Smooth muscle cell (in vitro differentiated cells): ENCODE measurements around the gene SDR39U1. TPM values are rescaled to one million over a fixed set of nuclear protein-coding genes. Genes with fewer than 3 reads are reported as not detected.

Experiments used
- DNase-seq: peaks from one replicate; lab custom pipeline; 2025; ENCODE audit not compliant: unreplicated experiment; lab: John Stamatoyannopoulos, UW
- H2AFZ ChIP-seq: fragments of 200-600 bp; sonication (generic); 2 replicates; pipeline ENCODE4 v1.6.0; 2016; ENCODE audit warnings: antibody characterized with exemption, low read depth, mild to moderate bottlenecking
- H3F3A ChIP-seq: fragments of 200-600 bp; sonication (generic); 2 replicates; pipeline ENCODE4 v1.6.0; 2017; ENCODE audit warnings: antibody characterized with exemption, low read depth
- H3K27ac ChIP-seq: fragments of 200-600 bp; sonication (generic); 2 replicates; pipeline ENCODE4 v1.5.1; 2016; ENCODE audit warnings: low read depth, mild to moderate bottlenecking
- H3K27me3 ChIP-seq: fragments of 200-600 bp; sonication (generic); 2 replicates; pipeline ENCODE4 v1.6.1; 2016; ENCODE audit warnings: low read depth, mild to moderate bottlenecking
- H3K36me3 ChIP-seq: fragments of 200-600 bp; sonication (generic); 2 replicates; pipeline ENCODE4 v1.5.1; 2016; ENCODE audit warnings: low read depth
- H3K4me1 ChIP-seq: fragments of 200-600 bp; sonication (generic); 2 replicates; pipeline ENCODE4 v1.5.1; 2016; ENCODE audit warnings: low read depth
- H3K4me2 ChIP-seq: fragments of 200-600 bp; sonication (generic); 2 replicates; pipeline ENCODE4 v1.6.0; 2016; ENCODE audit warnings: mild to moderate bottlenecking
- H3K4me3 ChIP-seq: fragments of 200-600 bp; sonication (generic); 2 replicates; pipeline ENCODE4 v1.5.1; 2016; ENCODE audit warnings: mild to moderate bottlenecking
- H3K79me2 ChIP-seq: fragments of 200-600 bp; sonication (generic); 2 replicates; pipeline ENCODE4 v1.6.0; 2016; ENCODE audit warnings: low read depth, mild to moderate bottlenecking
- H3K9ac ChIP-seq: fragments of 200-600 bp; sonication (generic); 2 replicates; pipeline ENCODE4 v1.6.0; 2016; ENCODE audit warnings: low read depth
- H3K9me3 ChIP-seq: fragments of 200-600 bp; sonication (generic); replicated peaks from 2 replicates; pipeline ENCODE4 v1.5.1; 2016; ENCODE audit warnings: low read depth
- H4K20me1 ChIP-seq: fragments of 200-600 bp; sonication (generic); 2 replicates; pipeline ENCODE4 v1.6.0; 2016; ENCODE audit warnings: low read depth
- CTCF ChIP-seq: fragments of 200-600 bp; sonication (generic); IDR thresholded peaks from 2 replicates; pipeline ENCODE4 v1.5.1; 2017; ENCODE audit warnings: borderline replicate concordance, mild to moderate bottlenecking, antibody characterized with exemption; ENCODE audit not compliant: insufficient read depth, poor library complexity, severe bottlenecking
- WGBS: methylation state at CpG from one replicate; pipeline ENCODE4 v1.1.7; 2016; ENCODE audit warnings: low lambda C conversion rate; 5-methylcytosine and 5-hydroxymethylcytosine counted together
- polyA plus RNA-seq: library from polyadenylated mRNA; unstranded; fragments of >200 nt; fragmentation: Nextera tagmentation; extraction: Ambion mirVana; gene quantifications from 2 replicates; pipeline ENCODE4 v1.2.1, GENCODE V29; 2016
- total RNA-seq: library from RNA; depleted of rRNA; stranded (reverse); fragments of >200 nt; gene quantifications from 2 replicates; pipeline ENCODE4 v1.2.3, GENCODE V29; 2014

SDR39U1 gene
- total and polyA plus RNA-seq, 2 experiments from 2014 or later: 21.6 to 62.6 TPM

DNA sequence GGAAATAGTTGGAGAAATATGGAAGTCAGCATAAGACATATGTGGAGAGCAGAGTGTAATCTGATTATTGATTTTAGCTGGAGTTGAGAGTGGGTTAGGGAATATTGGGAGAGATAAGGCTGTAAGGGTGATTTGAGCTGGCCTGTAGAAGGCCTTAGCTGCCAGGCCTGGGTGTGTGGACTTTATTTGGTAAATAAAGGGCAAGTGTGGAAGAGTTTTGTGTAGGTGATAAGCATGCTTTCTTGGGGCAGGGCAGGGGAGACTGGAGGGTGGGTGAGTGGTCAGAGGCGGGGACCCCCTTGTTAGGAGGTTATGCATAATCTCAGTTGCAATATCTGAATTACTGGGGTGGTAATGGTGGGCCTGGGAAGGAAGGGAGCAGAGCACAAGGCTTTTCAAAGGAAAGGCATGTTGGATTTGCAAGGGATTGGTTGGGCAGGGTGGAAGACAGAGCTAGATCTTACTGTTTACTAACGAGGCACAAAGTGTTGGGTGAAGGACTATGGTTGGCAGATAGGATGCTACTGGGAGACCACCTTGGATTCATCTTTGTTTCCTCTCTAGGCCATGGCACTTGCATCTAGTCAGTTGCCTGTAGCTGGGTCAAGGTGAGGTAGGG is 7.3 kb downstream of the SDR39U1 start:
- Histone ChIP-seq H3K36me3 (no peaks in the 10 kb centered on the region), H3K27me3 (no peaks in the 10 kb centered on the region), H3K79me2 (peaks cover 19% of the 10 kb centered on the region), H3K9me3 (no peaks in the 10 kb centered on the region), H3F3A (peaks cover 18% of the 10 kb centered on the region), H3K9ac (no peak overlapping the region), H3K4me3 (no peak overlapping the region), H4K20me1 (peaks cover 34% of the 10 kb centered on the region), H2AFZ (no peak overlapping the region), H3K4me2 (no peak overlapping the region), H3K4me1 (peaks cover 3% of the 10 kb centered on the region), H3K27ac (no peak overlapping the region)
- no peak for TF ChIP-seq CTCF
- DNase-seq: no peak
- 97% methylated on average over 2 of the region's 2 CpGs for WGBS

GRCh38 chr14:24434676-24435075 is 7.9 kb downstream of the SDR39U1 start:
- Histone ChIP-seq H2AFZ (no peak overlapping the region), H3K4me1 (peaks cover 3% of the 10 kb centered on the region), H4K20me1 (peaks cover 34% of the 10 kb centered on the region), H3F3A (peaks cover 18% of the 10 kb centered on the region), H3K9me3 (no peaks in the 10 kb centered on the region), H3K4me3 (no peak overlapping the region), H3K27ac (no peak overlapping the region), H3K9ac (no peak overlapping the region), H3K79me2 (peaks cover 19% of the 10 kb centered on the region), H3K4me2 (no peak overlapping the region), H3K27me3 (no peaks in the 10 kb centered on the region), H3K36me3 (no peaks in the 10 kb centered on the region)
- whole genome bisulfite sequencing: 90% methylated on average over 3 of the region's 3 CpGs
- DNase-seq: no peak
- TF ChIP-seq CTCF: no peak

DNA sequence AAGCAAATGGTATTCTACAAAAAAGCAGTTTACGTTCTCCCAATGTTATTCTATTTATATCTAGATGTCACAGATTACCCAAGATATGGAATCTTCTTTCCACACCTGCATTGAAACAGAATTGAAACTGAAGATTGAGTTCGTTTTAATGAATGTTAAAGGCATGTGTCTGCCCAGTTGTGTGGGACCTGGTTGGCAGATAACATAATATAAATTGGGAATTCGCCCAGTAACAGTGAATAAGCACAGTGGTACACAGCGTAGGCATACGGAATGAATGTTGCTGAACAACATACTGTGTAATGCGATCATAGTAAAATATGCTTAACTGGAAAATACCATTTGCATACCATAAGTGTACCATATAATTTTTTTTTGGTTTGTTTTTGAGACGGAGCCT is 8.5 kb downstream of the SDR39U1 start:
- no peaks in the 10 kb centered on the region for H3K27me3 ChIP-seq
- H3K4me2 ChIP-seq: no peak overlapping the region
- peaks cover 34% of the 10 kb centered on the region for H4K20me1 ChIP-seq
- no peaks in the 10 kb centered on the region for H3K9me3 ChIP-seq
- peaks cover 18% of the 10 kb centered on the region for H3F3A ChIP-seq
- 93% methylated on average over 7 of the region's 7 CpGs for WGBS
- H3K79me2 ChIP-seq: peaks cover 22% of the 10 kb centered on the region
- H3K9ac ChIP-seq: no peak overlapping the region
- no peaks in the 10 kb centered on the region for H3K36me3 ChIP-seq
- no peak for DNase-seq
- TF ChIP-seq CTCF: no peak
- no peak overlapping the region for H3K27ac ChIP-seq
- H2AFZ ChIP-seq: no peak overlapping the region
- no peak overlapping the region for H3K4me3 ChIP-seq
- peaks cover 10% of the 10 kb centered on the region for H3K4me1 ChIP-seq
